Left forelimb (tissue), 1 donor: Measurements from ENCODE around the gene RHBDD2.

Experiments
- DNase-seq: peaks from one replicate; pipeline ENCODE4 v3.0.0-alpha.2; 2018; ENCODE audit warnings: low spot score

The RHBDD2 gene

GRCh38 chr7:75920431-75921161 lies 41.8 kb downstream of the RHBDD2 start:
- DNase-seq: no peak

- no peak for DNase-seq
These were observed 42.6 kb downstream of the RHBDD2 start for GRCh38 chr7:75921479-75921878.

GRCh38 chr7:75922966-75923603 lies 44.3 kb downstream of the RHBDD2 start:
- DNase-seq: no peak

GRCh38 chr7:75924256-75924655 lies 45.4 kb downstream of the RHBDD2 start:
- DNase-seq: no peak

- no peak for DNase-seq
These were observed 46.1 kb downstream of the RHBDD2 start for GRCh38 chr7:75924889-75925288.

GRCh38 chr7:75925717-75926435 lies 47.0 kb downstream of the RHBDD2 start:
- no peak for DNase-seq

GRCh38 chr7:75928568-75928914 lies 49.7 kb downstream of the RHBDD2 start:
- DNase-seq: no peak

GRCh38 chr7:75931680-75932079 lies 52.8 kb downstream of the RHBDD2 start:
- DNase-seq: no peak

GRCh38 chr7:75937958-75938786 lies 59.3 kb downstream of the RHBDD2 start:
- no peak for DNase-seq
